Measurements from ENCODE around the gene NOXA1.
"Not testable (repeated sequence)": the region's sequence is repeated elsewhere in the genome, so short reads cannot be mapped to it uniquely, and the experiment has no call there.

The NOXA1 gene

DNA sequence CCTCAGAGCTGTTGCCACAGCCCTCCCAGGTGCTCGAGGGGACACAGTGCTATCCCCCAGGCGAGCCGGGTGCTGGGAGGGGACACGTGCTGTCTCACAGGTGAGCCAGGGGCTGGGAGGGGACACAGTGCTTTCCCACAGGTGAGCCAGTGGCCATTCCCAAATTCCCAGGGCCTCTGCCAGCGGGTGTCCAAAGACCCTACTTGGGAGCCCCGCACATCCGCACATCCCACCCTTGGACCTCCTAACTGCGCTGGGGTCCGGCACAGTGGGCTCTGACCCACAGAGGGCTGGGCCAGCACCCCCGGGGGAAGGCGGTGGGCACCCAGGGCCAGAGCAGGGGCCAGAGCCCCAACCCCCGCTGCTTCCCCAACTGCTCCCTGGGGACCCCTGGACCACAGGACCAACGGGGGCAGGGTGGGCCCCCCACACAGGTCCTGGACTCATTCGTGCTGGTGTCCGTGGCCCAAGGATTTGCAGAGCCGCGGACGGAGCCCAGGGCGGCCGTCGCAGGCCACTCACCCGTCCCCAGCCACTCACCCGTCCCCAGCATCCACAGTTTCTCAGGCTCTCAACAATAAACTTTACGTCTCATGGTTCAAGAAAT lies 18.1 kb upstream of the NOXA1 start:
- DNase-seq (ENCODE audit: low read depth): no peak

DNA sequence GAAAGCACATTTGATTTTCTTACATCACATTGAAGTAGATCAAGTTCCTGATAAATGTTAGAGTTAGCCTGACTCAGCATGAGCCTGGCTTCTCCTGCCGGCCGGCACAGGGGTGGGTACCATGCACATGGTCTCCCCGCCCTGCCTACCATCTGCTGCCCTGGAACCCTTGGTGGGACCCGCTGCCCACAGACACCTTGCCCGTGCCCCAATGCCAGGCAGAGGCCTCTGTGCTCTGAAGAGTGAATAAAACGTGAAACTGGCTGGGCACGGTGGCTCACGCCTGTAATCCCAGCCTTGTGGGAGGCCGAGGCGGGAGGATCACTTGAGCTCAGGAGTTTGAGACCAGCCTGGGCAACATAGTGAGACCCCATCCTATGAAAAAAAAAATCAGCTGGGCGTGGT lies 17.5 kb upstream of the NOXA1 start:
- DNase-seq (ENCODE audit: low read depth): no peak

DNA sequence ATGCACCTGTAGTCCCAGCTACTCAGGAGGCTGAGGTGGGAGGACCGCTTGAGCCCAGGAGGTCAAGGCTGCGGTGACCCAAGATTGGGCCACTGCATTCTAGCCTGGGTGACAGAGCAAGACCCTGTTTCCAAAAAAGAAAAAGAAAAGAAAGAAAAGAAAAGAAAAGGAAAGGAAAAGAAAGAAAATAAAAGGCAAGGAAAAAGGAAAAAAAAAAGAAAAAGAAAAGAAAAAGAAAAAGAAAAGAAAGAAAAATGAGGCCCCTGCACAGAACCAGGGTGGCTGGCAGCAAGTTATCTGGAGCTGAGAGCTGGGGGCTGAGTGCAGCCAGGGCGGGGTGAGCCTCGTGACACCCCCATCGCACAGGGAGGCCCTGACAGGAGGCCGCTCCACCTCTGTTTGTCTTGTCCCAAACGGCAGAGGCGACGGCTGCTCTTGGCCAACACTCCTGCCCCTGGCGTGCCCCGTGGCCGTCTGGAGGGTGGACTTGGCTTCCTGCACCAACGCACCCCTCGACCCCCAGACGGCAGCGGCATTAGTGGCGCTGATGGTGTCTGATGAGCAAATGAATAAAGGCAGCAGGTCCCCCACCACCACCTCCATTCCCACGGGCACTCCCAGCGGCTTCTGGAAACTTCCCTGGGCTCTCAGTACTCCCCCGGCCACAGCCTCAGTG lies 17.0 kb upstream of the NOXA1 start:
- no peak for DNase-seq (ENCODE audit: low read depth)

DNA sequence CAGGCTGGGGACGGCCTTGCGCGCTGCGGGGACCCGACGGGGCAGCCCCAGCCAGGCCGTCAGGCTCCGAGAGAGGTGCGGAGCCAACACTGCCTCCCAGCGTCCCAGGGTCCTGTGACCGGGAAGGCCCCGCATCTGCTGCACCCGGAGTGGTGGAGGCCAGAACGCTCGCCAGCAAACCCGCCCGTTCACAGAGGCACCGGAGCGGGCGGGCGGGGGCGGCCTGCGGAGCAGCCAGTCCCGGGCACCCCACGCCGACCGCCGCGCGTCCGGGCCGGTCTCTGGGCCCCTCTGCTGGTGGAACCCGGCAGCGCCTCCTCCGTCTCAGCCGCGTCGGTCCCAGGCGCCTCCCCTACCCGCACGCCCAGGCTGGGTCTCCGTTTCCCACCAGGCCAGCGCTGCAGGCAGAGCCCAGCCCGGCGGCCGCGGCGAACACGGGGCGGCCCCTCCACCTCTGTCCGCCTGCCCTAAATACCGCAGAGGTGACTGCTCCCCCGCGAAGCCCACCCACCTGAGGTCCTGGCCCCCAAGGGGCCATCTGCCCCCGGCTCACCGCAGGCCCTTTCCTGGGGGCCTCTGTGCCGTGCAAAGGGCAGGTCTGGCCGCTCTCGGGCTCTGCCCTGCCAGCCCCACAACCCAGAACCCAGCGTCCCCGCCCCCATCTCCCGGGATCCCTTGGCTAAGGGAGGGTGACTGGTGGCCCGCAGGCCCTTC lies 16.2 kb upstream of the NOXA1 start:
- peak; percentile 43 for DNase-seq (ENCODE audit: low read depth)

DNA sequence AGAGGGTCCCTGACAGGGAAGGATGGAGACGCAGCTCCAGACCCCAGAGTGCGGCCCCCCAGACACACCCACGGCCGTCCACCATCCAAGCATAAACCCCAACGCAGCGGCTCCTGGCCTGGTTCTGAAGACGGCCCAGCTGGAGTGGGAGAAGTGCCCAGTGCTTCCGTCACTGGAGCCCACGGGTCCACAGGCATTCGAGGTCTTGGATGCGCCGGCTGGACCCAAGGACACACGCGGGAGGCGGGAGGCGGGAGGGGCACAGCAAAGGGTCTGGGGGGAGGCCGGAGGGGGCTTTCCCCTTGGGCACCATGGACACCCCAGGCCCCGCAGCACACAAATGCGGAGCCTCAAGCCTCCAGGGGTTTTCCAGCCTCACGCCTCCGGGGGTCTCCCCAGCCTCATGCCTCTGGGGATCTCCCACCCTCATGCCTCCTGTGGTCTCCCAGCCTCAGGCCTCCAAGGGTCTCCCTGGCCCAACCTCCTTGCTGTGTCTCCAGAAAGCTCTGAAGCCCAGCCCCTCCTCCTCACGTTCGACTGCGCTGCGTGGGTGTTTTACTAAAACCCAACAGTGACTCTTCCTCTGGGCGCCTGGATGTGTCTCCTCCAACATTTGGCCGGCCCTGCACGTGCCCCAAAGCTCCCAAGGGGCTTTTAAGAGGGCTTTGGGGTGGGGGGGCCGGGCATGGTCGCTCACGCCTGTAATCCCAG lies 15.4 kb upstream of the NOXA1 start:
- DNase-seq (ENCODE audit: low read depth): no peak

DNA sequence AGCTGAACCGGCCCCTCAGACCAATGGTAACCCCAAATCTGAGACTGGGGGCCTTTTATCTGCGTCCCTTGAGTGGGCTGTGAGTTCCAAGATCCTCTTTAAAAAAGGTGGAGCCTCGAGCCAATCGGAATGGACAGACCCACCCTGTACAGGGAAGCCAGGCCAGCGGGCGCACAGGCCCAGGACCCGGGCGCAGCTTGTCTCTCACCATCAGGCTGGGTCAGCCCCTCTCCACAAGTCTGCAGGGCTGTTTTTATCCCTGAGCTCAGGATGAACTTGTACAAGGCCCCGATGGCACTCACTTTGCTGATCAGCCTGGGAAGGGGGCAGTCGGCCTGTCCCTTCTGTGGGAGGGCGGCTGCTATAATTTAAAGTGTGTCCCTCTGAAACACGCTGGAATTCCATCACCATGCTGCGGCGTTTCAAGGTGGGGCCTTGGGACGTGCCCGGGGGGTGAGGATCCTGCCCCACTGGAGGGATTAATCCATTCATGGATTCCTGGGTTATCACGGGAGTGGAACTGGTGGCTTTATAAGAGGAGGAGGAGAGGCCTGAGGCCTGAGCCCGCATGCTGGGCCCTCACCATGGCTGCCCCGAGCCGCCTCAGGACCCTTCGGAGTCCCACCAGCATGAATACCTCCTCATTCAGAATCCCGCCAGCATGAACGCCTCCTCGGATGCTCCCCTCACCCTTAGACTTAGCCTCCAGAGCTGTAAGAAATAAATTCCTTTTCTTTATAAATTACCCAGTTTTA lies 14.4 kb upstream of the NOXA1 start:
- DNase-seq (ENCODE audit: low read depth): no peak

DNA sequence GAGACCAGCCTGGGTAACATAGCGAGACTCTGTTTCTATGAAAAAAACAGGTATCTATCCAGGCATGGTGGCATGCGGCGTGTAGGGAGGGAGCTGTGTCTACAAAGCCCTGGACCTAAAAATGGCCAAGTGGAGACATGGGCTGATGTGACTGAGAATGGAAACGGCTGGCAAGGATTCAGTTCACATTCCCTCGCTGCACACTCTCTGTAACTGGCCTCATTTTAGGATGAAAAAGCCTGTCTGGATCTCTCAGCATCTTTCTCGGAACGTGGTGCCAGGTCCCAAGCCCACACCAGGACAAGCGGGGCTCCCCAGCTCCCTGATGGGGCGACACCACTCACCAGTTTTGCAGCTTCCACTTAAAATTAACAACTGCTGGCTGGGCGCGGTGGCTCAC lies 13.7 kb upstream of the NOXA1 start:
- DNase-seq (ENCODE audit: low read depth): no peak

DNA sequence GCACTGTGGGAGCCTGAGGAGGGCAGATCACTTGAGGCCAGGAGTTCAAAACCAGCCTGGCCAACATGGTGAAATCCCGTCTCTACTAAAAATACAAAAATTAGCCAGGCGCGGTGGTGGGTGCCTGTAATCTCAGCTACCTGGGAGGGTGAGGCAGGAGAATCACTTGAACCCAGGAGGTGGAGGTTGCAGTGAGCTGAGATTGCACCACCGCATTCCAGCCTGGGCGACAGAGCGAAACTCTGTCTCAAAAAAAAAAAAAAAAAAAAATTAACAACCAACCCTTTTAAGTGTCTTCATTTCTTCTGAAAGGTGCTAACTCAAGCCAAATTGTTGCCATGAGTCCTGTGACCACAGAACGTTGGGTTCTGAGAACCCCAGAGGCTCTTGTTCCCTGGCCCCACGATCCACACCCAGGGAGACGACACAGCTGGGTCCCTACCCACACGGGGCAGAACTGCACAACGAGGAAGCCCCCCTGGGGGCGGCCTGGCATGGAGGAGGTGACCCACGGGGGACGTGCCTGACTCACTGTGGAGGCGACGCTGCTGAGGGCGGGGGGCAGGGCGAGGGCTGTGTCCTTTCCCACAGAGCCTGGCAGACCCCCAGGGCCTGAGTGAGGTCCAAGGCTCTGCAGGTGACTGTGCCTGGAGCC lies 12.8 kb upstream of the NOXA1 start:
- not testable (repeated sequence) for DNase-seq (ENCODE audit: low read depth)

DNA sequence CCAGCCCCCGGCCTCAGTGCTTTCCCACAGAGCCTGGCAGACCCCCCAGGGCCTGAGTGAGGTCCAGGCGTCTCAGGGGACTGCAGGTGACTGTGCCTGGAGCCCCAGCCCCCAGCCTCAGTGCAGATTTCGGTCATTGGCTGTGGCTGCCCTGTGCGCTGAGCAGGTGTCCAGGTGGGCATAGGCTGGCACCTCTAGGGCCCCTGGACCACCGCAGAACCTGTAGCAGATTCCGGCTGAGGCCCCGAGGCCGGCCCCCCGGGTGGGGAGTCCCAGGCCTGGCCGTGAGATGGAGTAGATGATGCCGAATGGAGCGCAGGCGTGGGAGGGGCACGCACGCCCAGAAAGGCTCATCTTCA lies 12.3 kb upstream of the NOXA1 start:
- no peak for DNase-seq (ENCODE audit: low read depth)

DNA sequence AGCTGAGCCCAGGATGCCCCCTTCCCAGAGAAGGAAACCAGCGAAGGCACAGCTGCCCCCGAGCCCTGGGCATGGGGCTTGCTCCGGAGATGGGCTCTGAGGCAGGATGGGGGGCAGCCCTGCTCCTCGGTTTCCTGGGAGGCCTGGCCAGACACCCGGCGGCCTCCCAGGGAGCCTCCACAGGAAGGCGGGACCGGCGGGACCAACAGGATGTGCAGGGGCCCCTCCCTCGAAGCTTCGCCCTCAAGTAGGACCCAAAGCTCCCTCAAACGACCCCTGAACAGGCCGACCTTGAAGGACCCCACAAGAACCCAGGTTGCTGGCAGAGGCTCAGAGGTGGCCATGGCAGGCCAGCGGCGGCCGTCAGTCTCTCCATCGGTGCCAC lies 11.9 kb upstream of the NOXA1 start:
- no peak for DNase-seq (ENCODE audit: low read depth)

DNA sequence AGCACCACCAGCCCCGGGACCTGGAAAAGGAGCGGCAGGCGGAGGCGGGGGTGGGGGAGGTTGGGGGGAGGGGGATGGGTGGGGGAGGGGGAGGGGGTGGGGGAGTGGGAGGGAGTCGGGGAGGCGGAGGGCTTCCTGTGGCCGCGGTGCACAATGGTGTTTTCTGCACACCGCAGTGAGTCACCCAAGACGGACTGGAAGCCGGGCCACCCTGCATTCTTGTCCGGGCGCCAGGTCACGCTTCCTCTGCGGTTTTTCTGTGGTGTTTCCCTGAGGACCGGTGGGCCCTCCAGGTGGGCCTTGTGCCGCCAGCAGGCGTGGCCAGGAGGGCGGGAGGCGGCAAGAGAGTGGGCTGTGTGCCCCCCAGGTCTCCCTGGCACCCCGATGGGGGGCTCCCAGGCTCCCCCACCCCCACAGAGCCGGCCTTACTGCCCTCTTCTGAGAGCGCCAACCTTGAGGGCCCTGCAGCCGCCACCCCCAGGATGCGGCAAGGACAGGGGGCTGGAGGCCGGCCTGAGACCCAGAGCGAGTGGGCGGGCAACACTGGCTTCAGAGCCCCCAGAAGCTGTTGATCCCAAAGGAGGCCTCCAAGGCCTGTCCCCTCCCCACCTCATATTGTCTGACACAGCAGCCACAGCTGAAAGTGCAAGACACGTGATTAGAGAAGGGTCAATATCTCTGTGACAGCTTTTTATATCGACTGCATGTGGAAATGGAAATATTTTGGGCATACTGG lies 11.4 kb upstream of the NOXA1 start:
- no peak for DNase-seq (ENCODE audit: low read depth)

DNA sequence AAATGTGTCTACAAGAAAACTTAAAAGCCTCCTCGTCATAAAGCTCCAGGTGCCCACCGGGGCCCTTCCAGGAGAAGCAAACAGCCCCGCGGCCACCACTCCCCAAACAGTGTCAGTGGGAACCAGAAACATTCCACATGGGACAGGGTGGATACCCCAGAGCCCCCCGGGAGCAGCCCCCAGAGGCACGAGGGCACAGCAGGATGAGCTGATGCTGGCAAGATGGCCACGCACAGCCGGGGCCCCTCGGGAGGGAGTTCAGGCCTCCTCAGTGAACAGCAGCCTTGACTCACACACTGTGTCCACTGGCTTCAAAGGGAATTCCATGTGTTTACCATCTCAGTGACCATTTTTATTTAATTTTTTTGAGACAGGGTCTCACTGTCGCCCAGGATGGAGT lies 10.8 kb upstream of the NOXA1 start:
- DNase-seq (ENCODE audit: low read depth): no peak

DNA sequence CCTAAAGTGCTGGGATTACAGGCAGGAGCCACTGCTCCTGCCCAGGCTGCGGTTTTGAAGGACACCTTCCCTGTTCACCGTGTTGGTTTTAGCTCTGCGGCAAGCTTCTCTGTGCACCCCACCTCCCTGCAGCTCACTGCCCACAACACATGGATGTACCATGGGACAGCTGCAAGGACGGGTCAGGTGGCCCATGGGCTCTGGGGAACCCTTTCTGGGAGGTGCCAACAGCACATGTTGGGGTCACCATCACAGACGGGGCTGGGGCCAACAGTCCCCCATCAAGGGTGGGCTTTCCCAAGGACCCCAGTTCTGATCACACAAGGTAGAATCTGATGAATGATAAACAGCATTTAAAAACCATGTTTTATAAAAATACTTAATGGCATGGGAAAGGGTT lies 7.7 kb upstream of the NOXA1 start:
- no peak for DNase-seq (ENCODE audit: low read depth)

DNA sequence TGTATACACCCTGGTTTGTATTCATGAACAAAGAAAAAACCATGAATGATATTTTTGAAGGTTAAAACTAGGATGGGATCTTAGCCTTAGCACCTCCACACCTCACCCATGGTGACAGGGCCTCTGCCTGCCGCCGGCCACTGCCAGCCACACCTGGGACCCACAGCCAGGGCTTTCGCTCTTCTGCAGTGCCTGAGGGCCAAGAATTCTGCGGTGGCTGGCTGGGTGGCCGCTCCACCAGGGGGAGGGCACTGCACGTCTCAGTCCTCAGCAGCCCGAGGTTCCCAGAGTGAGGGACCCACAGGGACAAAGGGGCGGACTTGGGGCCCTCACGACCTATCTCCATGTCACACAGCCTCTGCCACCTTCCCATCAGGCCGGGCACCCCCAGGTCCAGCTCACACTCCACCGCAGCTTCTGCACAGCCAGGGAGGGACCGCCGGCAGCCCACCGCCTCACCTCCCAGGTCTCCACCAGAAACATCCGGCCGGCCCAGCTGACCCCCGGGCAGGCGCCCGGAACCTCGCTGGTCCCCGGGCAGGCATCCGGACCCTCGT lies 7.1 kb upstream of the NOXA1 start:
- no peak for DNase-seq (ENCODE audit: low read depth)

DNA sequence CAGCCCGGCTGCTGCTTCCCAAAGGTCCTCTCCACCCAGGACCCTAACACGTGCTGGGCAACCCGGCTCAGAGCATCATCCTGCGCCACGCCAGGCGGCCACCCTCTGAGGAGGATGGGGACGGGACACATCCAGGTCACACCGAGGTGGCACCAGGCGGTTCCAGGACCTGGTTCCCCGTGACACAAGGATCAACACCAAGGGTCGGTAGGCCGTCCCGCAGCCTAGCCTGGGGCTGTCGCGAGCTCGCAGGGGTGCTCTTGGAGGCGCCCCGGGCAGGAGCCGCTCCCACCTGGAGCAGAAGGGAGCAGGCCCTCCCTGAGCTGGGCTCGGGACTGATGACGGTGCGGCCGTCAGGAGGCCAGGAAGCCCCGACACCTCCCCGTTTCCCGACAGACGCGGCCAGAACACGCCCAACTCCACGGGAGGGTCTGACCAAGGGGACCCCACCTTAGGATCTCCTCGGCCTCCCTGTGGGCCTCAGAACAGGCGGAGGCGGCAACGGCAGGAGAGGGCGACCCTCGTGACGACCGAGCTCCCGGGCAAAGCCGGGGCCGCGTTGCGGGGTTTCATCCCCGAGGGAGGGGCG lies 6.5 kb upstream of the NOXA1 start:
- DNase-seq (ENCODE audit: low read depth): no peak

DNA sequence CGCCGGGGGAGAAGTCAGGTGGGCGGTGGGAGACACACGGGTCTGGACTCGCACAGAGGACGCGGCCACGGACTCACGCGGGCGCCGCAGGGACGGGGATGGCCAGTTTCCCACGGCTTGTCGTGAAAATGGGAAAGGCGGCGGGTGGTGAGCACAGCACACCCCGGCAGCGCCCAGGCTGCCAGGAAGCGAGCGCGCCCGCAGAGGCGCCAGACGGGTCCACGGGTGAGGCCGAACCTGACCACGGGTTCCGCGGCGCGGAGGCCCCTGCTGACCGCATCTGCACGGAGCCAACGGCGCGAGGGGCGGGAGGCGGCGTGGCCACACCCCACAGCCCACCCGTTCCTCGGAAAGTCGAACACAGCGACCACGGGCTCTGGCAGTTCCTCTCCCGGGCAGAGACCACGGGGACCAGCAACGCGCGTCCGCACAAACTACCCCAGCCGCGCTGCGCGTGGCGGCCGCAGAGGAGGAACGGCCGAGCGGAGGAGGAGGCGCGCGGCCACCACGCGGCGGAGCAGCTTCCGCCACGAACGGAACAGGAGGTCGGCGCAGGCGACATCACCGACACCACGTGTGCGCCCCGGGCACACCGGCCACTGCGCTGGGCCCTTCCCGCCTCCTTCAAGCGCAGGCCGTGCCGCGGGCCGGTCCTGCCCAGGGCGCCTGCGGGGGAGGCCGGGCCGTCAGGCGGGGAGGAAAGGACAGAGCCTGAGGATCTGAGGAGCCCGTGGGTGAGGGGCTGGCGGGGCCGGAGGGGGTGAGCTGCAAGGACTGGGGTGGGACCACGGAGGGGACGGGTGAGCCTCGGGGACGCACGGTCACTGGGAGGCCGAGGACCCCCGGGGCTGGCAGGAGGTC lies 5.8 kb upstream of the NOXA1 start:
- DNase-seq (ENCODE audit: low read depth): no peak

DNA sequence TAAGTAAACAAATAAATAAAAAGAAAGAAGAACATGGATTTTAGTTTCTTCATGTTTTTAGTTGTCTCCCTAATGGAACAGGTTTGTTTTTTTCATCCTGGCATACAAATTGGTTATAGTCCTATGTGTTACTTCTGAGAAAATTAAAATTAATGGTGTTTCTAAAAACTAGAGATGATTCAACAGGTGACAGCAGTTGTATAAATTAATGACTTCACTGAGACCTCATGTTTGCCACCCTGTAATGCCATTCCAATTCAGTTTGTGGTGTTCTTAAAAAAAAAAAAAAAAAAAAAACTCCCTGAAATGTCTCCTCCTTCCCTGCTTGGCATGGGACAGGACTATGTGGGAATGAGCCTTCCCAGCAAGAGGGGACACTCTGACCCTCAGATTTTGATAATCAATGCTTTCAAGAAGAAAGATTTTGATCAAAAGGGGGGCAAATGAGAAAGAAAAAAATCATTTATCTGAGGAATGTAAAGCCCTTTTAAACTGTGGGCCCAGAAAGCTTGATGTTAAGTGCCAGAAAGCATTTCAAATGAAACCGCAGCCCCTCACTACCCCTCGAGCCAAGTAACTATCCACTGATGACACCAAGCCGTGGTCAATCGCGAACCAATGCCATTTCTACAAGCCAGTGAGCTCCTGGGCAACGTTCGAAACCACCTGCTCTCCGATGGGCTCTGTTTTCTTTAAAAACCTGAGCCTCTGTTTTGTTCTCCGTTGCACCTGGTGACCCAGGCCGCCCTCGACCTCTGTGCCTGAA lies 1.2 kb upstream of the NOXA1 start:
- no peak for DNase-seq (ENCODE audit: low read depth)

DNA sequence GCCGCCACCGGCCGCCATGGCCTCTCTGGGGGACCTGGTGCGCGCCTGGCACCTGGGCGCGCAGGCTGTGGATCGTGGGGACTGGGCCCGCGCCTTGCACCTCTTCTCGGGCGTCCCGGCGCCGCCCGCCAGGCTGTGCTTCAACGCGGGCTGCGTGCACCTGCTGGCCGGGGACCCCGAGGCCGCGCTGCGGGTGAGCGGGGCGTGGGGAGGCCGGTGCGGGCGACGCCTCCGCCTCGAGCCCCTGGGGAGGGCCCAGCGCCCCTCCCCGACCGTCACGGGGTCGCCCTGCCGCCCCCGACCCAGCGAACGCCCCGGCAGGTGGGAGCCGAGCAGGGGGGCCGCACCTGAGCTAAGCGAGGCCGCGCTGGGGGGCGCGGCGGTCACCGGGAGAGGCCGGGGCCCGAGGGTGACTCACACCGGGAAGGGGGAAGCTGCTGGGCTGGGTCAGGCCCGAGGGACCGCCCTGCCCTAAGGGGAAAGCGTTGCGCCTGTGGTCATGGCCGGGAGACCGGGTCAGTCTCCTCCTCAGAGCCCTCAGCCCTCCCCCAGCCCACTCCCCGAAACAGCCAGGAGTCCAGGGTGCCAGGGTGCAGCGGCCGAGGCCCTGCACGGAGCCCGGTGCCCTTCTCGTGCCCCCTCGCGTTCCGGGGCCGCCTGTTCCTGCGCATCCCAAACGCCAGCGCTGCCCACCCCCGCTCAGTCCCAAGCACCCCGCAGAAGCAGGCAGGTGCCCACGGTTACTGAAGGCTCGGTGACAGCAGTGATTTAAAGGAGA lies 510 bp downstream of the NOXA1 start:
- DNase-seq (ENCODE audit: low read depth): no peak

Data from stimulated activated CD8-positive, alpha-beta memory T cell treated with anti-CD3 and anti-CD28 coated beads, Interleukin-12 subunit alpha, Interleukin-12 subunit beta, amount 100 ng/mL, for 4 hours (primary cell).